ENCODE results near the gene BUD31.

DNA sequence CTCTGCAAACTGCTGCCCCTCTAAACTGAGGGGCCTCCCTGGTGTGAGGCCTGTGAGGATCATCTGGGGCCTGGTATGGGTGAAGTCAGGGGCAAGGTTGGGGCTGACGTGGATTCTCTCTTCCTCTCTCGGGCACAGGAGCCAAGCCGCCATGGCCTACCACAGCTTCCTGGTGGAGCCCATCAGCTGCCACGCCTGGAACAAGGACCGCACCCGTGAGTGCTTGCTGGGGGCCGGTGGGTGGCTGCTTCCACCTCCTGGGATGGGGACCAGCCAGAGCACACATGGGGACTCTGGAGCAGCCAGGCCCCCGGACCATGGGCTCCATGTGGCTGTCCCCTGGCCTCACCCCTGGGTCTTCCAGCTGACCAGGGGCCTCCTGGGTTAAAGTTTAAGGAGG, 23.2 kb upstream of the BUD31 start:
- no peak for TF ChIP-seq POLR2A (IDR thresholded peaks at IDR 0.05; ENCODE audit: borderline replicate concordance, extremely low read depth, insufficient read depth, insufficient read length)
- no peak for TF ChIP-seq POLR2AphosphoS5 (IDR thresholded peaks at IDR 0.05; ENCODE audit: low read depth, low read length)
- TF ChIP-seq, protein P1, sequence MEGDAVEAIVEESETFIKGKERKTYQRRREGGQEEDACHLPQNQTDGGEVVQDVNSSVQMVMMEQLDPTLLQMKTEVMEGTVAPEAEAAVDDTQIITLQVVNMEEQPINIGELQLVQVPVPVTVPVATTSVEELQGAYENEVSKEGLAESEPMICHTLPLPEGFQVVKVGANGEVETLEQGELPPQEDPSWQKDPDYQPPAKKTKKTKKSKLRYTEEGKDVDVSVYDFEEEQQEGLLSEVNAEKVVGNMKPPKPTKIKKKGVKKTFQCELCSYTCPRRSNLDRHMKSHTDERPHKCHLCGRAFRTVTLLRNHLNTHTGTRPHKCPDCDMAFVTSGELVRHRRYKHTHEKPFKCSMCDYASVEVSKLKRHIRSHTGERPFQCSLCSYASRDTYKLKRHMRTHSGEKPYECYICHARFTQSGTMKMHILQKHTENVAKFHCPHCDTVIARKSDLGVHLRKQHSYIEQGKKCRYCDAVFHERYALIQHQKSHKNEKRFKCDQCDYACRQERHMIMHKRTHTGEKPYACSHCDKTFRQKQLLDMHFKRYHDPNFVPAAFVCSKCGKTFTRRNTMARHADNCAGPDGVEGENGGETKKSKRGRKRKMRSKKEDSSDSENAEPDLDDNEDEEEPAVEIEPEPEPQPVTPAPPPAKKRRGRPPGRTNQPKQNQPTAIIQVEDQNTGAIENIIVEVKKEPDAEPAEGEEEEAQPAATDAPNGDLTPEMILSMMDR (IDR thresholded peaks at IDR 0.05 in 2 of 3, conservative IDR thresholded peaks at IDR 0.05 in 1 of 3; ENCODE audit: borderline replicate concordance in 1 of 3, insufficient read depth in 1 of 3, low read depth in 2 of 3, low read length in 2 of 3) = no peak
- TF ChIP-seq ZNF274 (IDR thresholded peaks at IDR 0.05; ENCODE audit: low read depth, low read length) = no peak
- no peak for TF ChIP-seq MAX (IDR thresholded peaks at IDR 0.05)

All from HCT116 (cell line).